ENCODE results near the gene HSPA4L.

Gene HSPA4L

GRCh38 chr4:127880763-127881562, 98.8 kb downstream of the HSPA4L start, which contains the start of gene PLK4:
TSS of gene PLK4 (plus strand) at chr4:127880893. CDS start at chr4:127881135, 242 bp downstream.
- Mint-ChIP-seq H3K9me3 (no peaks in the 10 kb centered on the region), H3K27me3 (ENCODE audit: low read depth, poor library complexity) (no peaks in the 10 kb centered on the region), H3K4me3 (peak within 1 kb of the TSS; percentile 100), H3K36me3 (ENCODE audit: low read depth) (peaks cover 33% of the 10 kb centered on the region), H3K27ac (peak within 1 kb of the TSS; percentile 98), H3K4me1 (peaks cover 29% of the 10 kb centered on the region)
- no peak for TF ChIP-seq CTCF (IDR thresholded peaks at IDR 0.05)
- peak; percentile 95 for DNase-seq

GRCh38 chr4:127881563-127881864, 99.4 kb downstream of the HSPA4L start:
- H3K4me3 Mint-ChIP-seq = peak overlapping the region; percentile 100
- peaks cover 33% of the 10 kb centered on the region for H3K4me1 Mint-ChIP-seq

GRCh38 chr4:127888559-127888958, 106.4 kb downstream of the HSPA4L start:
- H3K9me3 Mint-ChIP-seq = no peaks in the 10 kb centered on the region
- TF ChIP-seq CTCF (IDR thresholded peaks at IDR 0.05) = no peak
- no peak for DNase-seq
- H3K4me3 Mint-ChIP-seq = no peak overlapping the region
- H3K4me1 Mint-ChIP-seq = peaks cover 15% of the 10 kb centered on the region
- H3K27ac Mint-ChIP-seq = no peak overlapping the region
- peaks cover 66% of the 10 kb centered on the region for H3K36me3 Mint-ChIP-seq (ENCODE audit: low read depth)
- H3K27me3 Mint-ChIP-seq (ENCODE audit: low read depth, poor library complexity) = no peaks in the 10 kb centered on the region

More at GRCh38 chr4:127881563-127881864, 99.4 kb downstream of the HSPA4L start:
- Mint-ChIP-seq H3K27ac (peak overlapping the region; percentile 98), H3K9me3 (no peaks in the 10 kb centered on the region), H3K36me3 (ENCODE audit: low read depth) (peaks cover 36% of the 10 kb centered on the region), H3K27me3 (ENCODE audit: low read depth, poor library complexity) (no peaks in the 10 kb centered on the region)
- TF ChIP-seq CTCF (IDR thresholded peaks at IDR 0.05) = no peak
- DNase-seq = no peak

GRCh38 chr4:127889903-127890302, 107.8 kb downstream of the HSPA4L start:
- Mint-ChIP-seq H3K9me3 (no peaks in the 10 kb centered on the region), H3K36me3 (ENCODE audit: low read depth) (peaks cover 65% of the 10 kb centered on the region), H3K4me3 (no peak overlapping the region), H3K27me3 (ENCODE audit: low read depth, poor library complexity) (no peaks in the 10 kb centered on the region), H3K27ac (no peak overlapping the region), H3K4me1 (peaks cover 15% of the 10 kb centered on the region)
- TF ChIP-seq CTCF (IDR thresholded peaks at IDR 0.05) = no peak
- no peak for DNase-seq

Measured in nephron progenitor cell (in vitro differentiated cells).